Umbilical cord (tissue), 2 donors: Measurements from ENCODE around the gene PAX5. TPM values are rescaled to one million over a fixed set of nuclear protein-coding genes. Genes with fewer than 3 reads are reported as not detected.

Experiments used
- DNase-seq: peaks from one replicate; pipeline ENCODE4 v3.0.0-alpha.2; 2015; ENCODE audit warnings: low spot score
- total RNA-seq: library from RNA; depleted of rRNA; stranded (reverse); fragments of >200 nt; gene quantifications from one replicate; pipeline ENCODE4 v1.2.3, GENCODE V29; 2014; ENCODE audit warnings: low replicate concordance; ENCODE audit not compliant: insufficient read depth

PAX5 gene
- total RNA-seq, 1 donor from 2014 or later = 2.6 TPM

- no peak for DNase-seq
Observed at GRCh38 chr9:36815566-36816348, 218.3 kb downstream of the PAX5 start.

GRCh38 chr9:36815023-36815422 is 219.0 kb downstream of the PAX5 start:
- DNase-seq = no peak

- DNase-seq = no peak
Observed at GRCh38 chr9:36813154-36813553, 220.9 kb downstream of the PAX5 start.

GRCh38 chr9:36812556-36812955 is 221.5 kb downstream of the PAX5 start:
- DNase-seq = no peak

GRCh38 chr9:36808251-36808650 is 225.8 kb downstream of the PAX5 start:
- DNase-seq = no peak

- DNase-seq = no peak
Observed at GRCh38 chr9:36803961-36804360, 230.1 kb downstream of the PAX5 start.

GRCh38 chr9:36802201-36802920 is 231.7 kb downstream of the PAX5 start:
- DNase-seq = peak; percentile 23

- no peak for DNase-seq
Observed at GRCh38 chr9:36800455-36800854, 233.6 kb downstream of the PAX5 start.

GRCh38 chr9:36798350-36799065 is 235.6 kb downstream of the PAX5 start:
- DNase-seq = no peak

- DNase-seq = no peak
Observed at GRCh38 chr9:36797471-36798220, 236.4 kb downstream of the PAX5 start.

- no peak for DNase-seq
Observed at GRCh38 chr9:36796671-36797419, 237.2 kb downstream of the PAX5 start.

- no peak for DNase-seq
Observed at GRCh38 chr9:36794461-36794860, 239.6 kb downstream of the PAX5 start.

- DNase-seq = no peak
Observed at GRCh38 chr9:36793277-36793676, 240.8 kb downstream of the PAX5 start.

GRCh38 chr9:36791222-36791950 is 242.7 kb downstream of the PAX5 start:
- DNase-seq = no peak

- no peak for DNase-seq
Observed at GRCh38 chr9:36789886-36790285, 244.2 kb downstream of the PAX5 start.

- DNase-seq = no peak
Observed at GRCh38 chr9:36788534-36788933, 245.5 kb downstream of the PAX5 start.

- DNase-seq = no peak
Observed at GRCh38 chr9:36787709-36788108, 246.4 kb downstream of the PAX5 start.
